Muscle layer of duodenum (tissue), 2 donors: Measurements from ENCODE around the gene RBFA.

ENCODE experiments used
- H3K27ac ChIP-seq: one replicate; pipeline ENCODE4 v1.7.0; 2013; ENCODE audit warnings: mild to moderate bottlenecking, low read length
- H3K27me3 ChIP-seq: one replicate; pipeline ENCODE4 v1.7.0; 2013; ENCODE audit warnings: low read depth, mild to moderate bottlenecking, control low read depth, low read length
- H3K36me3 ChIP-seq, 2 donors: one replicate each; pipeline ENCODE4 v1.7.0; 2013; ENCODE audit warnings: low read length in 2 of 2, control low read depth in 1 of 2, mild to moderate bottlenecking in 1 of 2; ENCODE audit not compliant: insufficient read depth in 2 of 2, control insufficient read depth in 1 of 2
- H3K4me1 ChIP-seq, 2 donors: one replicate each; pipeline ENCODE4 v1.7.0; 2013; ENCODE audit warnings: low read length in 2 of 2, mild to moderate bottlenecking in 2 of 2, control low read depth in 1 of 2, moderate library complexity in 1 of 2; ENCODE audit not compliant: insufficient read depth in 2 of 2, control insufficient read depth in 1 of 2
- H3K4me3 ChIP-seq, 2 donors: one replicate each; pipeline ENCODE4 v1.7.0; 2013; ENCODE audit warnings: low read length in 2 of 2, low read depth in 1 of 2, mild to moderate bottlenecking in 1 of 2
- H3K9me3 ChIP-seq, 2 donors: one replicate each; pipeline ENCODE4 v1.7.0; 2013; ENCODE audit warnings: low read length in 2 of 2, control low read depth in 1 of 2, mild to moderate bottlenecking in 1 of 2; ENCODE audit not compliant: control insufficient read depth in 1 of 2
- donor health status: healthy.

Gene RBFA

DNA sequence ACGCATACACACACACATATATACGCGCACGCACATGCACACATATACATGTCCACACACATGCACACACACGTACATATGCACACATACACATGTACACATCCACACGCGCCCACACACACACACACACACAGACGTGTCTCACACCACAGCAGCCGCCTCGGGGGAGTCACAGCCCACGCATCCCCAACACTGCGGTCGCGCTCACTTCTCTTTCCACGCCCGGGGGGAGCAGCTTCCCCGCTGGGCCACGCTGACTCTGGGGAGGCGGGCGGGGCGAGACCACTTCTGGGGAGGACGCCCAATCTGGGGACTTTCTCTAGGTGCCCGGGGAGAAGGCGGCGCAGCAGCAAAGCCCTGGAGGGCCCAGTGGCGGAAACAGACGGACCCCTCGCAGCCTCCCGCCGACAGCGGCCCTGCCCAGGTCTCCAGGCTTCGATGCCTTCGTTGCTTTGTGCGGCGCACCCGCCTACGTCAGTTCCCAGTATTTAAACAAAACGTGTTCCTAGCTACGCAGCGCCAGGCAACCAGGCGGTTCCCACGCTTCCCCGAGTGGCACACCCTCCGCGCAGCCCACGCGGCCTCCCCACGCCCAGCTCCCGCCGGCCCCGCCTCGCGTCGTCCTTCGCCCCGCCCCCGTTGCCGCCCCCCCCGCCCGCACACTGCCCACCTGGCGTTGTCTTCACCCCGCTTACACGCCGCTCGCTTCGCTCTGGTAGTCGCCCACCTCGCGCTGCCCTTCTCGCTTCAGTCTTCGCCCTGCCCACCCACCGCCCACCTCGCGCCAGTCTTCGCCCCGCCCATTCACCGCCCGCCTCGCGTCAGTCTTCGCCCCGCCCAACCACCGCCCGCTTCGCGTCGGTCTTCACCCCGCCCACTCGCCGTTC, 810 bp upstream of the RBFA start:
- Histone ChIP-seq H3K36me3 (peaks cover 4 to 21% of the 10 kb centered on the region in 2 donors), H3K27ac (peak overlapping the region; percentile 72), H3K9me3 (peaks cover 0 to 5% of the 10 kb centered on the region in 2 donors), H3K4me3 (peak overlapping the region; percentile 63 to 74), H3K4me1 (peaks cover 5 to 13% of the 10 kb centered on the region in 2 donors), H3K27me3 (no peaks in the 10 kb centered on the region)

DNA sequence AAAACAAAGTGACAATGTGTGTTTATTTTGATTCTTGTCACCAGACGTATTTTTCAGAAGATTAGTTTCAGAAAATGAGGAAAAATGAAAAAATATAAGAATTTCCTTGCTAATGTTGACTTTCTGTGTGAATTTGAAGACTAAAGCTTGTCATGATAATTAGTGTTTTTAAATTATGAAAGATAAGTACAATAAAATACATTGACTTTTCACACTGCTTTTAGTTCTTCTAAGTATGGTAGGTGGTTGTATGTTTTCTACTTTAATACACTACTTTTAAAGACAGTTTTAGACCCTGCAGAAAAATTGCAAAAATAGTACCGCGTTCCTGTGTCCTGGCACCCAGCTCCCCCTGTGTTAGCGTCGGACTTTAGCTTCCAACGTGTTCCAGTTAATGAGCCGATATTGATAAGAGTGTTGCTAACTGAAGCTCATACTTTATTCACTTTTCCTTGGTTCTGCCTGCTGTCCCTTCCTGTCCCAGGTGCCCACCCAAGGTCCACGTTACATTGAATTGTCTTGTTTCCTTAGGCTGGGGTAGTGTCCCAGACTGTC, 695 bp downstream of the RBFA start:
- peak overlapping the region; percentile 65 for H3K27ac ChIP-seq

GRCh38 chr18:80035997-80036396, 1.8 kb downstream of the RBFA start:
- Histone ChIP-seq H3K36me3 (peaks cover 4 to 26% of the 10 kb centered on the region in 2 donors), H3K4me3 (no peak overlapping the region), H3K27me3 (no peaks in the 10 kb centered on the region), H3K27ac (no peak overlapping the region), H3K4me1 (peaks cover 5 to 13% of the 10 kb centered on the region in 2 donors), H3K9me3 (no peaks in the 10 kb centered on the region)

More for the DNA sequence above, 695 bp downstream of the RBFA start:
- Histone ChIP-seq H3K4me1 (peaks cover 5 to 13% of the 10 kb centered on the region in 2 donors), H3K27me3 (no peaks in the 10 kb centered on the region), H3K9me3 (no peaks in the 10 kb centered on the region), H3K4me3 (peak overlapping the region; percentile 88 to 92), H3K36me3 (peaks cover 4 to 26% of the 10 kb centered on the region in 2 donors)

DNA sequence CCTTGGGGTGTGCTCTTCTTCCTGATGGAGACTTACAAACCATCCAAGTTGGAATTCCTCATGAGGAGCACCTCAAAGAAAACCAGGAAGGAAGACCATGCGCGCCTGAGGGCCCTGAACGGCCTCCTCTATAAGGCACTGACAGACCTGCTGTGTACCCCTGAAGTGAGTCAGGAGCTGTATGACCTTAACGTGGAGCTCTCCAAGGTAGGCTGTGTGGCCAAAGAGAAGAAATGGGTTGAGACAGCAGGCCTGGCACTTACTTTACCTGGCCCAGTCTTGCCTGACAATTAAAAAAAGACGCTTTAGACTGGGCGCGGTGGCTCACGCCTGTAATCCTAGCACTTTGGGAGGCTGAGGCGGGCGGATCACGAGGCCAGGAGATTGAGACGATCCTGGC, 3.1 kb downstream of the RBFA start:
- no peaks in the 10 kb centered on the region for H3K9me3 ChIP-seq
- H3K27me3 ChIP-seq = no peaks in the 10 kb centered on the region
- no peak overlapping the region for H3K27ac ChIP-seq
- H3K36me3 ChIP-seq = peaks cover 4 to 26% of the 10 kb centered on the region in 2 donors
- peaks cover 5 to 13% of the 10 kb centered on the region in 2 donors for H3K4me1 ChIP-seq
- no peak overlapping the region for H3K4me3 ChIP-seq

- H3K27ac ChIP-seq = no peak overlapping the region
- peaks cover 8 to 31% of the 10 kb centered on the region in 2 donors for H3K36me3 ChIP-seq
- H3K4me3 ChIP-seq = no peak overlapping the region
- H3K27me3 ChIP-seq = no peaks in the 10 kb centered on the region
- H3K4me1 ChIP-seq = peaks cover 5 to 13% of the 10 kb centered on the region in 2 donors
- no peaks in the 10 kb centered on the region for H3K9me3 ChIP-seq
Measured at GRCh38 chr18:80037869-80038630, 3.8 kb downstream of the RBFA start.

GRCh38 chr18:80040515-80040914, 6.3 kb downstream of the RBFA start:
- Histone ChIP-seq H3K9me3 (no peaks in the 10 kb centered on the region), H3K4me3 (no peak overlapping the region), H3K27me3 (no peaks in the 10 kb centered on the region), H3K27ac (no peak overlapping the region), H3K4me1 (peaks cover 0 to 6% of the 10 kb centered on the region in 2 donors), H3K36me3 (peaks cover 21 to 45% of the 10 kb centered on the region in 2 donors)

- Histone ChIP-seq H3K9me3 (no peaks in the 10 kb centered on the region), H3K4me3 (no peak overlapping the region), H3K27me3 (no peaks in the 10 kb centered on the region), H3K27ac (no peak overlapping the region), H3K36me3 (peaks cover 21 to 54% of the 10 kb centered on the region in 2 donors), H3K4me1 (no peaks in the 10 kb centered on the region)
Measured at GRCh38 chr18:80041424-80041823, 7.2 kb downstream of the RBFA start.

- peaks cover 18 to 49% of the 10 kb centered on the region in 2 donors for H3K36me3 ChIP-seq
- no peaks in the 10 kb centered on the region for H3K27me3 ChIP-seq
- H3K4me3 ChIP-seq = no peak overlapping the region
- H3K4me1 ChIP-seq = no peaks in the 10 kb centered on the region
- no peaks in the 10 kb centered on the region for H3K9me3 ChIP-seq
- H3K27ac ChIP-seq = no peak overlapping the region
Measured at GRCh38 chr18:80042785-80043184, 8.6 kb downstream of the RBFA start.

- Histone ChIP-seq H3K27ac (no peak overlapping the region), H3K36me3 (peaks cover 25 to 49% of the 10 kb centered on the region in 2 donors), H3K27me3 (no peaks in the 10 kb centered on the region), H3K4me1 (no peaks in the 10 kb centered on the region), H3K9me3 (no peaks in the 10 kb centered on the region), H3K4me3 (no peak overlapping the region)
Measured at GRCh38 chr18:80044072-80044471, 9.8 kb downstream of the RBFA start.

- H3K4me1 ChIP-seq = no peaks in the 10 kb centered on the region
- peaks cover 25 to 57% of the 10 kb centered on the region in 2 donors for H3K36me3 ChIP-seq
- no peaks in the 10 kb centered on the region for H3K9me3 ChIP-seq
- no peaks in the 10 kb centered on the region for H3K27me3 ChIP-seq
- H3K27ac ChIP-seq = no peak overlapping the region
- H3K4me3 ChIP-seq = no peak overlapping the region
Measured at GRCh38 chr18:80046011-80046410, 11.8 kb downstream of the RBFA start.

DNA sequence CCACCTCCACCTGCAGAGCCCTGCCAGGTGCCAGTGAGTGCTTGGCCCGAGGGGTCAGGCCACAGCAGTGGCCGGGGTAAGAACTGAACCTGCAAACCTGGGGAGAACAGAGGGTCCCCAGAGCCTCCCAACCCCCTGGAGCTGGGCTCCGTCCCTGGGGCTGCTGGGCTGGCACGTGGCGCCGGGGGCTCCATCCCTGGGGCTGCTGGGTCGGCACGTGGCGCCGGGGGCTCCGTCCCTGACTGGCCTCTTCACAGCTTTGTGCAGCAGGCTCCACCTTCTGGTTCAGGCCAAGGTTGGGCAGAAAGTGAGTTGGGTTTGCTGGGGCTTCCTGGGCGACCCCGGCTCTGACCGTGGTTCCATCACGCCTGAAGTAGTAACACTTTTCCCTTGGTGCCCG, 12.2 kb downstream of the RBFA start:
- Histone ChIP-seq H3K27ac (no peak overlapping the region), H3K27me3 (no peaks in the 10 kb centered on the region), H3K36me3 (peaks cover 25 to 61% of the 10 kb centered on the region in 2 donors), H3K4me1 (no peaks in the 10 kb centered on the region), H3K9me3 (no peaks in the 10 kb centered on the region), H3K4me3 (no peak overlapping the region)
